Right lobe of liver (tissue), 4 donors: ENCODE measurements around the gene CPNE4.

ENCODE experiments used
- CTCF ChIP-seq, 4 donors: fragments of 200-600 bp in 3 of 4; fragments of 450-650 bp in 1 of 4; IDR thresholded peaks; one replicate each; pipeline versions ENCODE4 v1.5.1 to v1.8.0; 2016 to 2022; ENCODE audit warnings: antibody characterized with exemption in 4 of 4, mild to moderate bottlenecking in 2 of 4
- POLR2A ChIP-seq: fragments of 450-650 bp; IDR thresholded peaks from one replicate; pipeline ENCODE4 v1.6.1; 2017; ENCODE audit warnings: antibody characterized with exemption, mild to moderate bottlenecking
- donor health status: DM: no; HTN: no; CAD: no.
- donor health status: DM: no; HTN: no; CAD: no.
- donor health status: DM: no; HTN: yes; CAD: no.

GRCh38 chr3:131881777-131882176 is 153.0 kb downstream of the CPNE4 start:
- no peak for TF ChIP-seq CTCF (IDR thresholded peaks at IDR 0.05)
- TF ChIP-seq POLR2A = no peak
